IMR-90 (cell line): ENCODE results near the gene CBR4. TPM values are rescaled to one million over a fixed set of nuclear protein-coding genes. Genes with fewer than 3 reads are reported as not detected.
A peak's percentile ranks its signal among the peaks of the same experiment; 100 is the strongest.

Source experiments
- ATAC-seq: fragments of 200-7000 bp; cut with Tn5 transposase; 2 replicates; pipeline ENCODE4 v1.9.1; 2020; ENCODE audit warnings: low read depth, mild to moderate bottlenecking, moderate library complexity
- BruUV-seq: library from RNA; stranded (reverse); fragments of 400-500 nt; replicated peaks from 2 replicates; lab custom pipeline; 2021; lab: Mats Ljungman, UMichigan
- CTCF ChIA-PET: fragments of 300-600 bp; formaldehyde crosslinking; extraction: SDS; loops from one replicate; lab custom pipeline; 2021; ENCODE audit warnings: antibody characterized with exemption; lab: Yijun Ruan, JAX
- POLR2A ChIA-PET: fragments of 300-600 bp; sonication (Branson Sonifier 250); formaldehyde crosslinking; loops from one replicate; lab custom pipeline; 2022; ENCODE audit warnings: antibody characterized with exemption; ENCODE audit not compliant: unreplicated experiment; lab: Charles Lee
- DNase-seq: peaks from one replicate; pipeline ENCODE4 v3.0.0; 2013
- H2AFZ ChIP-seq: replicated peaks from 2 replicates; pipeline ENCODE3; 2013; ENCODE audit warnings: low read length, mild to moderate bottlenecking; ENCODE audit not compliant: poor library complexity
- H2AK5ac ChIP-seq: 2 replicates; pipeline ENCODE4 v1.6.1; 2013; ENCODE audit warnings: low read depth, low read length, inconsistent platforms
- H2AK9ac ChIP-seq: replicated peaks from 2 replicates; pipeline ENCODE3; 2013; ENCODE audit warnings: mild to moderate bottlenecking, low read depth, low read length, moderate library complexity; ENCODE audit not compliant: poor library complexity
- H2BK120ac ChIP-seq: 2 replicates; pipeline ENCODE4 v1.6.1; 2013; ENCODE audit warnings: low read depth, low read length, inconsistent platforms
- H2BK15ac ChIP-seq: 3 replicates; pipeline ENCODE4 v1.6.1; 2013; ENCODE audit warnings: low read depth, low read length, inconsistent platforms
- H2BK20ac ChIP-seq: 2 replicates; pipeline ENCODE4 v1.6.1; 2013; ENCODE audit warnings: low read depth, mild to moderate bottlenecking, inconsistent platforms, low read length, moderate library complexity
- H2BK5ac ChIP-seq: 2 replicates; pipeline ENCODE4 v1.6.1; 2013; ENCODE audit warnings: mild to moderate bottlenecking, low read depth, low read length, inconsistent platforms; ENCODE audit not compliant: poor library complexity, severe bottlenecking
- H3K14ac ChIP-seq: replicated peaks from 2 replicates; pipeline ENCODE4 v1.6.1; 2013; ENCODE audit warnings: low read depth, low read length, inconsistent platforms
- H3K18ac ChIP-seq: 2 replicates; pipeline ENCODE4 v1.6.1; 2013; ENCODE audit warnings: low read depth, low read length, control low read depth
- H3K23ac ChIP-seq: 2 replicates; pipeline ENCODE4 v1.6.1; 2013; ENCODE audit warnings: low read depth, low read length, inconsistent platforms
- H3K27ac ChIP-seq: 2 replicates; pipeline ENCODE4 v1.5.1; 2013; ENCODE audit warnings: mild to moderate bottlenecking, control low read depth, low read length; ENCODE audit not compliant: insufficient read depth
- H3K27me3 ChIP-seq: 2 replicates; pipeline ENCODE4 v1.6.1; 2013; ENCODE audit warnings: low read length; ENCODE audit not compliant: control insufficient read depth, insufficient read depth
- H3K36me3 ChIP-seq: 2 replicates; pipeline ENCODE4 v1.6.1; 2013; ENCODE audit warnings: low read length, mixed read lengths; ENCODE audit not compliant: control insufficient read depth, insufficient read depth
- H3K4ac ChIP-seq: 2 replicates; pipeline ENCODE4 v1.6.1; 2013; ENCODE audit warnings: low read depth, low read length, inconsistent platforms
- H3K4me1 ChIP-seq: 2 replicates; pipeline ENCODE4 v1.6.1; 2013; ENCODE audit warnings: low read length, mixed read lengths; ENCODE audit not compliant: control insufficient read depth, insufficient read depth
- H3K4me2 ChIP-seq: 2 replicates; pipeline ENCODE4 v1.6.1; 2013; ENCODE audit warnings: low read depth, mild to moderate bottlenecking, control low read depth, low read length, moderate library complexity
- H3K4me3 ChIP-seq: 2 replicates; pipeline ENCODE4 v1.5.1; 2013; ENCODE audit warnings: low read depth, mild to moderate bottlenecking, control low read depth, low read length, moderate library complexity; ENCODE audit not compliant: insufficient read depth
- H3K56ac ChIP-seq: 2 replicates; pipeline ENCODE4 v1.6.1; 2013; ENCODE audit warnings: low read length, inconsistent platforms; ENCODE audit not compliant: insufficient read depth; ENCODE audit errors: extremely low read depth
- H3K79me1 ChIP-seq, 2 experiments: 2 replicates each; pipeline ENCODE4 v1.6.1; 2013; ENCODE audit warnings: low read length in 2 of 2, inconsistent platforms in 1 of 2, low read depth in 1 of 2
- H3K9ac ChIP-seq: 2 replicates; pipeline ENCODE4 v1.6.1; 2013; ENCODE audit warnings: low read depth, low read length, control low read depth
- H3K9me1 ChIP-seq: 2 replicates; pipeline ENCODE4 v1.6.1; 2013; ENCODE audit warnings: low read length, inconsistent platforms; ENCODE audit not compliant: insufficient read depth
- H3K9me3 ChIP-seq: 2 replicates; pipeline ENCODE4 v1.6.1; 2013; ENCODE audit warnings: low read length; ENCODE audit not compliant: control insufficient read depth, insufficient read depth
- H4K20me1 ChIP-seq: 2 replicates; pipeline ENCODE4 v1.6.1; 2013; ENCODE audit warnings: low read length, inconsistent platforms; ENCODE audit not compliant: insufficient read depth
- H4K5ac ChIP-seq: 2 replicates; pipeline ENCODE4 v1.6.1; 2013; ENCODE audit warnings: mild to moderate bottlenecking, low read depth, low read length, control low read depth
- H4K8ac ChIP-seq, 2 experiments: 2 replicates each; pipeline ENCODE4 v1.6.1; 2013; ENCODE audit warnings: low read depth in 2 of 2, low read length in 2 of 2, control low read depth in 1 of 2, inconsistent platforms in 1 of 2
- H4K91ac ChIP-seq: 2 replicates; pipeline ENCODE4 v1.6.1; 2013; ENCODE audit warnings: low read depth, low read length, inconsistent platforms; ENCODE audit not compliant: insufficient read depth
- BHLHE40 ChIP-seq: fragments of 150-350 bp; IDR thresholded peaks from 2 replicates; pipeline ENCODE4 v1.6.1; 2016; ENCODE audit warnings: mild to moderate bottlenecking, low read depth, low read length
- CEBPB ChIP-seq: IDR thresholded peaks from 2 replicates; pipeline ENCODE4 v1.6.1; 2012; ENCODE audit warnings: low read depth, low read length, improper control_type of control experiment
- FOS ChIP-seq: fragments of 150-350 bp; IDR thresholded peaks from 2 replicates; pipeline ENCODE4 v1.6.1; 2016; ENCODE audit warnings: low read depth, low read length
- MAFK ChIP-seq: IDR thresholded peaks from 2 replicates; pipeline ENCODE4 v1.6.1; 2012; ENCODE audit warnings: low read depth, low read length, improper control_type of control experiment
- MXI1 ChIP-seq: IDR thresholded peaks from 2 replicates; pipeline ENCODE4 v1.6.1; 2012; ENCODE audit warnings: low read depth, mild to moderate bottlenecking, low read length, moderate library complexity, borderline replicate concordance
- NFE2L2 ChIP-seq: fragments of 150-350 bp; IDR thresholded peaks from 2 replicates; pipeline ENCODE4 v1.6.1; 2016; ENCODE audit warnings: low read depth, mild to moderate bottlenecking, low read length
- RAD21 ChIP-seq: IDR thresholded peaks from 2 replicates; pipeline ENCODE4 v1.6.1; 2012; ENCODE audit warnings: low read length, improper control_type of control experiment
- RCOR1 ChIP-seq: IDR thresholded peaks from 2 replicates; pipeline ENCODE4 v1.6.1; 2012; ENCODE audit warnings: mild to moderate bottlenecking, low read length, improper control_type of control experiment; ENCODE audit not compliant: insufficient replicate concordance
- SMC3 ChIP-seq: fragments of 150-350 bp; IDR thresholded peaks from 2 replicates; pipeline ENCODE4 v1.6.1; 2016; ENCODE audit warnings: low read depth, mild to moderate bottlenecking, antibody characterized with exemption, low read length, moderate library complexity
- WGBS, 2 experiments: methylation state at CpG; one replicate each; pipeline versions ENCODE4 v1.1.5 to v1.1.7; 2013; ENCODE audit warnings: missing lambda C conversion rate in 2 of 2; ENCODE audit not compliant: insufficient read length in 1 of 2; ENCODE audit errors: extremely low coverage in 2 of 2; 5-methylcytosine and 5-hydroxymethylcytosine counted together
- dilution Hi-C: fragments of 300-500 bp; cut with HindIII; formaldehyde crosslinking; loops from one replicate; pipeline ENCODE4 v1.14.3; 2018; ENCODE audit warnings: low sequenced_read_pairs; ENCODE audit not compliant: unreplicated experiment
- in situ Hi-C: fragments of 300-500 bp; cut with MboI; formaldehyde crosslinking; loops from 3 replicates; pipeline ENCODE4 v1.14.3; 2019; ENCODE audit warnings: low sequenced_read_pairs, inconsistent platforms, mixed read lengths
- intact Hi-C: fragments of 100-400 bp; cut with micrococcal nuclease; formaldehyde crosslinking; loops from 2 replicates; pipeline ENCODE4 v1.10.0; 2022
- polyA plus RNA-seq, 3 experiments: library from polyadenylated mRNA; depleted of rRNA; stranded (reverse); fragments of >200 nt; gene quantifications; 2 replicates each; pipeline ENCODE4 v1.2.3, GENCODE V29; 2012; ENCODE audit warnings: low replicate concordance in 1 of 3
- total RNA-seq: library from RNA; depleted of rRNA; stranded (reverse); fragments of >200 nt; gene quantifications from 2 replicates; pipeline ENCODE4 v1.2.3, GENCODE V29; 2012

Gene CBR4
- total and polyA plus RNA-seq, 2 of the 4 experiments (the other 2 are of a cell fraction), result 2.7 to 4.5 TPM

GRCh38 chr4:169031392-169031791, 21.3 kb upstream of the CBR4 start:
- Histone ChIP-seq H4K20me1 (no peaks in the 10 kb centered on the region), H3K36me3 (no peaks in the 10 kb centered on the region), H2AK5ac (no peak overlapping the region), H4K8ac (no peak overlapping the region), H3K4me1 (peaks cover 3% of the 10 kb centered on the region; the same call in 1 of the 2 replicates), H4K91ac (no peak overlapping the region), H3K56ac (no peak overlapping the region), H2AK9ac (peak overlapping the region; percentile 33), H3K9ac (no peak overlapping the region), H4K5ac (no peak overlapping the region), H3K79me1 (no peaks in the 10 kb centered on the region), H3K4me3 (no peak overlapping the region), H2BK120ac (no peak overlapping the region), H2BK20ac (no peak overlapping the region), H2BK5ac (no peak overlapping the region), H3K9me1 (no peaks in the 10 kb centered on the region), H3K23ac (no peak overlapping the region), H3K4ac (no peak overlapping the region), H3K9me3 (no peaks in the 10 kb centered on the region), H3K27ac (no peak overlapping the region), H2BK15ac (no peak overlapping the region), H3K14ac (no peak overlapping the region), H3K18ac (no peak overlapping the region), H2AFZ (peak overlapping the region; percentile 5), H3K4me2 (no peak overlapping the region), H3K27me3 (no peaks in the 10 kb centered on the region)
- TF ChIP-seq SMC3, result no peak
- no peak for TF ChIP-seq RCOR1
- TF ChIP-seq CEBPB, result no peak
- no peak for TF ChIP-seq MAFK
- TF ChIP-seq NFE2L2, result no peak
- TF ChIP-seq BHLHE40, result no peak
- TF ChIP-seq RAD21, result no peak
- no peak for TF ChIP-seq MXI1
- no peak for TF ChIP-seq FOS
- ATAC-seq, result no peak
- in situ Hi-C loops, result no loop called here
- CTCF ChIA-PET, result no interaction called here
- 95% methylated on average over 4 of the region's 15 CpGs; no CpG with 5 or more reads in 1 of the 2 experiments for WGBS, 2 experiments
- BruUV-seq, result no TSS peak
- intact Hi-C loops, result loop anchor here (5.0 kb wide), 1 partner anchor 81 kb away; no protein-coding TSS in a partner anchor
- POLR2A ChIA-PET, result no interaction called here
- no peak for DNase-seq
- dilution Hi-C loops, result no loop called here
